Measurements from ENCODE around the gene ZRANB3.

ZRANB3 gene

DNA sequence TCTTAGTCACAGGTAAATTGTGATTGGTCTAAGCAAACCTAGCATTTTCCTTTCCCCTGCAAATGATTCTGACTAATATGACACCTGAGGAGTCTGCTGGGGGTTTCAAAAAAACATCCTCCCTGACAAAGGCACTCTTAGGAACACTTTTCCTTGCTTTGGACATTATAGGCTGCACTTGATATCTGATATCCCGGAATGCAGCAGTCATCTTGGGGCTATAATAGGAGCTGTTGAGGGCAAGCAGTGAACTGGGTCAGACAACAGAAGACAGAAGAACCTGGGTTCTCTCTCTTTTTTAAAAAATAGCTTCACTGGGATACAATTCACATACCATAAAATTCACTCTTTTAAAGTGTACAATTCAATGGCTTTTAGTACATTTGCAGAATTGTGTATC, 249.6 kb downstream of the ZRANB3 start (continued):
- TF ChIP-seq, protein P1, sequence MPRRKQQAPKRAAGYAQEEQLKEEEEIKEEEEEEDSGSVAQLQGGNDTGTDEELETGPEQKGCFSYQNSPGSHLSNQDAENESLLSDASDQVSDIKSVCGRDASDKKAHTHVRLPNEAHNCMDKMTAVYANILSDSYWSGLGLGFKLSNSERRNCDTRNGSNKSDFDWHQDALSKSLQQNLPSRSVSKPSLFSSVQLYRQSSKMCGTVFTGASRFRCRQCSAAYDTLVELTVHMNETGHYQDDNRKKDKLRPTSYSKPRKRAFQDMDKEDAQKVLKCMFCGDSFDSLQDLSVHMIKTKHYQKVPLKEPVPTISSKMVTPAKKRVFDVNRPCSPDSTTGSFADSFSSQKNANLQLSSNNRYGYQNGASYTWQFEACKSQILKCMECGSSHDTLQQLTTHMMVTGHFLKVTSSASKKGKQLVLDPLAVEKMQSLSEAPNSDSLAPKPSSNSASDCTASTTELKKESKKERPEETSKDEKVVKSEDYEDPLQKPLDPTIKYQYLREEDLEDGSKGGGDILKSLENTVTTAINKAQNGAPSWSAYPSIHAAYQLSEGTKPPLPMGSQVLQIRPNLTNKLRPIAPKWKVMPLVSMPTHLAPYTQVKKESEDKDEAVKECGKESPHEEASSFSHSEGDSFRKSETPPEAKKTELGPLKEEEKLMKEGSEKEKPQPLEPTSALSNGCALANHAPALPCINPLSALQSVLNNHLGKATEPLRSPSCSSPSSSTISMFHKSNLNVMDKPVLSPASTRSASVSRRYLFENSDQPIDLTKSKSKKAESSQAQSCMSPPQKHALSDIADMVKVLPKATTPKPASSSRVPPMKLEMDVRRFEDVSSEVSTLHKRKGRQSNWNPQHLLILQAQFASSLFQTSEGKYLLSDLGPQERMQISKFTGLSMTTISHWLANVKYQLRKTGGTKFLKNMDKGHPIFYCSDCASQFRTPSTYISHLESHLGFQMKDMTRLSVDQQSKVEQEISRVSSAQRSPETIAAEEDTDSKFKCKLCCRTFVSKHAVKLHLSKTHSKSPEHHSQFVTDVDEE (CRISPR knock-in tag; IDR thresholded peaks at IDR 0.05): no peak
- TF ChIP-seq, protein P2, sequence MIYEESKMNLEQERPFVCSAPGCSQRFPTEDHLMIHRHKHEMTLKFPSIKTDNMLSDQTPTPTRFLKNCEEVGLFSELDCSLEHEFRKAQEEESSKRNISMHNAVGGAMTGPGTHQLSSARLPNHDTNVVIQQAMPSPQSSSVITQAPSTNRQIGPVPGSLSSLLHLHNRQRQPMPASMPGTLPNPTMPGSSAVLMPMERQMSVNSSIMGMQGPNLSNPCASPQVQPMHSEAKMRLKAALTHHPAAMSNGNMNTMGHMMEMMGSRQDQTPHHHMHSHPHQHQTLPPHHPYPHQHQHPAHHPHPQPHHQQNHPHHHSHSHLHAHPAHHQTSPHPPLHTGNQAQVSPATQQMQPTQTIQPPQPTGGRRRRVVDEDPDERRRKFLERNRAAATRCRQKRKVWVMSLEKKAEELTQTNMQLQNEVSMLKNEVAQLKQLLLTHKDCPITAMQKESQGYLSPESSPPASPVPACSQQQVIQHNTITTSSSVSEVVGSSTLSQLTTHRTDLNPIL (CRISPR knock-in tag; IDR thresholded peaks at IDR 0.05; ENCODE audit: low read depth): no peak
- TF ChIP-seq OSR1 (CRISPR knock-in tag; IDR thresholded peaks at IDR 0.05) (no peak), ZFP30 (CRISPR knock-in tag; IDR thresholded peaks at IDR 0.05) (no peak), BACH2 (CRISPR knock-in tag; IDR thresholded peaks at IDR 0.05; ENCODE audit: borderline replicate concordance) (no peak), CSDC2 (CRISPR knock-in tag; IDR thresholded peaks at IDR 0.05) (no peak), SNAI2 (CRISPR knock-in tag; IDR thresholded peaks at IDR 0.05) (no peak), GLIS3 (CRISPR knock-in tag; IDR thresholded peaks at IDR 0.05) (no peak)
- TF ChIP-seq, protein P3, sequence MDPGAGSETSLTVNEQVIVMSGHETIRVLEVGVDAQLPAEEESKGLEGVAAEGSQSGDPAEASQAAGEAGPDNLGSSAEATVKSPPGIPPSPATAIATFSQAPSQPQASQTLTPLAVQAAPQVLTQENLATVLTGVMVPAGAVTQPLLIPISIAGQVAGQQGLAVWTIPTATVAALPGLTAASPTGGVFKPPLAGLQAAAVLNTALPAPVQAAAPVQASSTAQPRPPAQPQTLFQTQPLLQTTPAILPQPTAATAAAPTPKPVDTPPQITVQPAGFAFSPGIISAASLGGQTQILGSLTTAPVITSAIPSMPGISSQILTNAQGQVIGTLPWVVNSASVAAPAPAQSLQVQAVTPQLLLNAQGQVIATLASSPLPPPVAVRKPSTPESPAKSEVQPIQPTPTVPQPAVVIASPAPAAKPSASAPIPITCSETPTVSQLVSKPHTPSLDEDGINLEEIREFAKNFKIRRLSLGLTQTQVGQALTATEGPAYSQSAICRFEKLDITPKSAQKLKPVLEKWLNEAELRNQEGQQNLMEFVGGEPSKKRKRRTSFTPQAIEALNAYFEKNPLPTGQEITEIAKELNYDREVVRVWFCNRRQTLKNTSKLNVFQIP (CRISPR knock-in tag; IDR thresholded peaks at IDR 0.05; ENCODE audit: borderline replicate concordance, low read depth): no peak

DNA sequence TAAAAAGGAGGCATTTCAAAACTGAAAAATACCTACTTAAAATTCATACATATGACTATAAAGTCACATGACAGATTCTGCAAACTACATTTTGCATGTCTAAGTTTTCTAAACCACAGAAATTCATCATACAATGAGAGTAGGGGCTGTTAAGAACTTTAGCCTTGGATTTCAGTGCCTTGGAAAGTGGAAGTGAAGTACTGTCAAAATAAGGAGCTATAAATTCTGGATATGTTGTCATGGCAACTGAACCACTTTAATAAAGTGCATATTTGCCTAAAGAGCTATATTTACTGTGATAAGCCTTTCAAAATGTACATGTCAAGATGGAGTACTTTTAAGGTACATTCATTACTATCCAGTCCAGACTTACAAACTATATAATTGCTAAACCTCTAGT, 251.8 kb downstream of the ZRANB3 start:
- no peak for ATAC-seq

DNA sequence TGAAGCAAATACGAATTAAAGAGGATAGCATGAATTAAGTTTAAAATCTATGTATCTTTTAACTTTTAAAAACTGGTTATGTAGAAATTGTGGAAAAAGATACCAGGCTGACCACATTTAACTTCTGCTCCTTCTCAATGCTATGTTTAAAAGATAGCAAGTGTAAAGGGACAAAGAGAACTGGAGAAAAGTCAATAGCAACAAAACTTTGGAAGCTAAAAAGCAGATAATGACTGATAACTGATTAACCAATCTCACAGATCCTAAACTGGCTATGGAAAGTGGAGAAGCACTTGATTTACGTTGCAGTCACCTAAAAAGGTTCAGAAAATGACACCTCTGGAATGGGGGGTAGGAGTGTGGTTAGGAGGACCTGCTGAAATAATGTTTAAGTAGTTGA, 254.5 kb downstream of the ZRANB3 start:
- TF ChIP-seq, protein P2 (CRISPR knock-in tag; IDR thresholded peaks at IDR 0.05; ENCODE audit: low read depth): no peak
- no peak for TF ChIP-seq ZC3H10 (CRISPR knock-in tag; IDR thresholded peaks at IDR 0.05)
- TF ChIP-seq BACH2 (CRISPR knock-in tag; IDR thresholded peaks at IDR 0.05; ENCODE audit: borderline replicate concordance): no peak
- TF ChIP-seq OSR1 (CRISPR knock-in tag; IDR thresholded peaks at IDR 0.05): no peak
- TF ChIP-seq ZNF8 (CRISPR knock-in tag; IDR thresholded peaks at IDR 0.05): no peak
- no peak for ATAC-seq

More for the DNA sequence above, 251.8 kb downstream of the ZRANB3 start:
- no peak for TF ChIP-seq GLIS3 (CRISPR knock-in tag; IDR thresholded peaks at IDR 0.05)
- no peak for TF ChIP-seq ZNF70 (CRISPR knock-in tag; IDR thresholded peaks at IDR 0.05)
- no peak for TF ChIP-seq TCF4 (CRISPR knock-in tag; IDR thresholded peaks at IDR 0.05; ENCODE audit: borderline replicate concordance)
- TF ChIP-seq BACH2 (CRISPR knock-in tag; IDR thresholded peaks at IDR 0.05; ENCODE audit: borderline replicate concordance): no peak
- TF ChIP-seq TOX (CRISPR knock-in tag; IDR thresholded peaks at IDR 0.05; ENCODE audit: borderline replicate concordance): no peak
- TF ChIP-seq ZNF565 (CRISPR knock-in tag; conservative IDR thresholded peaks at IDR 0.05; ENCODE audit: low read depth): no peak
- TF ChIP-seq ZC3H10 (CRISPR knock-in tag; IDR thresholded peaks at IDR 0.05): no peak
- no peak for TF ChIP-seq PPARA (CRISPR knock-in tag; IDR thresholded peaks at IDR 0.05; ENCODE audit: borderline replicate concordance)

DNA sequence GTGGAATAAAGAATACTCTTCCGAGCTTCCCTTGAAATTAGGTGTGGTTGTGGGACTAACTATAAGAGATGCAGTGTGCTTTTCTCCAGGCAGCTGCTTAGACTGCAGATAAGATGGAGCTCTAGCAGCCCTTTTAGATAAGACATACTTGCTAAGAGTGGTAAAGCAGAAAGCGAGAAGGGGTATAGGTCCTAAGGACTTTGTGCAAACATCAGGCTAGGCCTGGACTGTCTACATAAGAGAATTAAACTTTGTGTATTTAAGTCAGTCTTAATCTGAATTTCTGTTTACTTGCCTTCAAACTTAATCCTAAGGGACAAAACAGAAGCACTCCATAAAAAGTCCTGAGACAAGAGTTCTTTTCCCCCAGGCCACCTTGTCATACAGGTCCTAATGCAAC, 260.0 kb downstream of the ZRANB3 start:
- ATAC-seq: no peak
- TF ChIP-seq OSR1 (CRISPR knock-in tag; IDR thresholded peaks at IDR 0.05): no peak
- no peak for TF ChIP-seq PPARA (CRISPR knock-in tag; IDR thresholded peaks at IDR 0.05; ENCODE audit: borderline replicate concordance)
- TF ChIP-seq RARB (CRISPR knock-in tag; IDR thresholded peaks at IDR 0.05): no peak
- TF ChIP-seq, protein P3 (CRISPR knock-in tag; IDR thresholded peaks at IDR 0.05; ENCODE audit: borderline replicate concordance, low read depth): no peak

Data from SK-N-SH treated with all-trans-retinoic acid at 6 μM for 48 hours (cell line).